ENCODE results near the gene CDH4.
A peak's percentile ranks its signal among the peaks of the same experiment; 100 is the strongest.

CDH4 gene

GRCh38 chr20:61293951-61294350 is 41.9 kb downstream of the CDH4 start:
- DNase-seq (ENCODE audit: low read depth in 2 of 2): no peak
- TF ChIP-seq, protein P1, sequence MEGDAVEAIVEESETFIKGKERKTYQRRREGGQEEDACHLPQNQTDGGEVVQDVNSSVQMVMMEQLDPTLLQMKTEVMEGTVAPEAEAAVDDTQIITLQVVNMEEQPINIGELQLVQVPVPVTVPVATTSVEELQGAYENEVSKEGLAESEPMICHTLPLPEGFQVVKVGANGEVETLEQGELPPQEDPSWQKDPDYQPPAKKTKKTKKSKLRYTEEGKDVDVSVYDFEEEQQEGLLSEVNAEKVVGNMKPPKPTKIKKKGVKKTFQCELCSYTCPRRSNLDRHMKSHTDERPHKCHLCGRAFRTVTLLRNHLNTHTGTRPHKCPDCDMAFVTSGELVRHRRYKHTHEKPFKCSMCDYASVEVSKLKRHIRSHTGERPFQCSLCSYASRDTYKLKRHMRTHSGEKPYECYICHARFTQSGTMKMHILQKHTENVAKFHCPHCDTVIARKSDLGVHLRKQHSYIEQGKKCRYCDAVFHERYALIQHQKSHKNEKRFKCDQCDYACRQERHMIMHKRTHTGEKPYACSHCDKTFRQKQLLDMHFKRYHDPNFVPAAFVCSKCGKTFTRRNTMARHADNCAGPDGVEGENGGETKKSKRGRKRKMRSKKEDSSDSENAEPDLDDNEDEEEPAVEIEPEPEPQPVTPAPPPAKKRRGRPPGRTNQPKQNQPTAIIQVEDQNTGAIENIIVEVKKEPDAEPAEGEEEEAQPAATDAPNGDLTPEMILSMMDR (IDR thresholded peaks at IDR 0.05; ENCODE audit: low read depth, low read length): no peak
- H3K4me3 ChIP-seq (replicated peaks in 1 of 2; ENCODE audit: low read depth in 2 of 2, low read length in 2 of 2): no peak overlapping the region

DNA sequence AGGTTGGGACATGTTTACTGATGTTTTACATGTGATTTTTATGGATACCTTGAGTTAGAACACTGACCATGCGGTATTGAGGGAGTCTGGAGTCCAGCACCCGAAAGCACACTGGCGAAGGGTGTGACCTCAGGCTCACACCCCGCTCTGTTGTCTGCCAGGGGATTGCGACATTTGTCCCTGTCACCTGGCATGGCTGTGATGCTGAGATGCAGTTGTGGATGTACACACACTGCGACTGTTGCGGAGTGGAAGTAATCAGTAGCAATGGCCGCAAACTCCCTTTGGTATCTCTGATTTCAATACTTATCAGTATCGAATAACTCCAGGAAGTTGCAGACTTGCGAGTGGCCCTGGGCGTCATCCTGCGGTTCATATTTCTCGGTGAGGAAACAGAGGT is 43.2 kb downstream of the CDH4 start:
- DNase-seq (ENCODE audit: low read depth in 2 of 2): peak in 1 of 2 donors; percentile 7
- TF ChIP-seq, protein P1 (IDR thresholded peaks at IDR 0.05; ENCODE audit: low read depth, low read length): no peak
- no peak overlapping the region for H3K4me3 ChIP-seq (replicated peaks in 1 of 2; ENCODE audit: low read depth in 2 of 2, low read length in 2 of 2)

- DNase-seq (ENCODE audit: low read depth in 2 of 2): peak in 1 of 2 donors; percentile 5
- H3K4me3 ChIP-seq (replicated peaks in 1 of 2; ENCODE audit: low read depth in 2 of 2, low read length in 2 of 2): no peak overlapping the region
- TF ChIP-seq, protein P1 (IDR thresholded peaks at IDR 0.05; ENCODE audit: low read depth, low read length): no peak
These were observed 43.9 kb downstream of the CDH4 start for GRCh38 chr20:61295682-61296628.

GRCh38 chr20:61296629-61297019 is 44.6 kb downstream of the CDH4 start:
- TF ChIP-seq, protein P1 (IDR thresholded peaks at IDR 0.05; ENCODE audit: low read depth, low read length): no peak
- no peak for DNase-seq (ENCODE audit: low read depth in 2 of 2)
- H3K4me3 ChIP-seq (replicated peaks in 1 of 2; ENCODE audit: low read depth in 2 of 2, low read length in 2 of 2): no peak overlapping the region

DNA sequence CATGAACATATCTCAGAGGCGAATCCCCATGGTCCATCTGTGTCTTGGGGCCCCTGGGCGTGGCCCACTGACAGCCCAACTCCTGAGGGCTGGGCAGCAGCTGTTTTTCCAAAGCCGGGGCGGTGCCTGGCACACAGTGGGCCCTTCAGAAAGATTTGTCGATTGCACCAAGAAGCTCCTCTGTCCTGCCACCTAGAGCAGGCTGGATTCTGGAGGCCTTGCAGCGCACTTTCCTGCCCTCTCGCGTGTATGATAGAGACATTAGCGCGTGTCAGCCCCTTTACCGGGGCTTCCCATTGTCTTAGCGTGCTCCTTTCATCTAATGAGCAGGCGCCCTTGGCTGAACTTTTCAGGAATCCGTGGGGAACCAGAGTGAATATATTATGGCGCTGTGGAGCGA is 45.4 kb downstream of the CDH4 start:
- no peak for DNase-seq (ENCODE audit: low read depth in 2 of 2)
- TF ChIP-seq, protein P1 (IDR thresholded peaks at IDR 0.05; ENCODE audit: low read depth, low read length): no peak
- H3K4me3 ChIP-seq (replicated peaks in 1 of 2; ENCODE audit: low read depth in 2 of 2, low read length in 2 of 2): no peak overlapping the region

GRCh38 chr20:61297986-61298385 is 45.9 kb downstream of the CDH4 start:
- TF ChIP-seq, protein P1 (IDR thresholded peaks at IDR 0.05; ENCODE audit: low read depth, low read length): no peak
- H3K4me3 ChIP-seq (replicated peaks in 1 of 2; ENCODE audit: low read depth in 2 of 2, low read length in 2 of 2): no peak overlapping the region

More at GRCh38 chr20:61297986-61298385, 45.9 kb downstream of the CDH4 start:
- DNase-seq (ENCODE audit: low read depth in 2 of 2): peak; percentile 6 to 51
